Measurements from ENCODE around the gene FGFRL1. TPM values are rescaled to one million over a fixed set of nuclear protein-coding genes. Genes with fewer than 3 reads are reported as not detected.

The FGFRL1 gene
- total and polyA plus RNA-seq, 2 experiments from 2014 or later, result 28.1 to 34.0 TPM

GRCh38 chr4:988726-989721, 22.4 kb upstream of the FGFRL1 start:
- Histone ChIP-seq H3K27me3 (no peaks in the 10 kb centered on the region), H3K4me3 (no peak overlapping the region), H3K27ac (no peak overlapping the region), H3K4me1 (ENCODE audit: insufficient read depth) (peaks cover 29% of the 10 kb centered on the region), H3K79me2 (peaks cover 13% of the 10 kb centered on the region), H3K9me3 (ENCODE audit: low read depth) (no peaks in the 10 kb centered on the region), H2AFZ (no peak overlapping the region), H3K4me2 (no peak overlapping the region), H4K20me1 (ENCODE audit: insufficient read depth, poor library complexity, severe bottlenecking) (no peaks in the 10 kb centered on the region), H3K9me2 (replicated peaks; ENCODE audit: insufficient read depth) (no peaks in the 10 kb centered on the region), H3K36me3 (replicated peaks; ENCODE audit: insufficient read depth, low read depth) (no peaks in the 10 kb centered on the region)
- no peak for DNase-seq (ENCODE audit: low spot score)
- TF ChIP-seq, protein P1, sequence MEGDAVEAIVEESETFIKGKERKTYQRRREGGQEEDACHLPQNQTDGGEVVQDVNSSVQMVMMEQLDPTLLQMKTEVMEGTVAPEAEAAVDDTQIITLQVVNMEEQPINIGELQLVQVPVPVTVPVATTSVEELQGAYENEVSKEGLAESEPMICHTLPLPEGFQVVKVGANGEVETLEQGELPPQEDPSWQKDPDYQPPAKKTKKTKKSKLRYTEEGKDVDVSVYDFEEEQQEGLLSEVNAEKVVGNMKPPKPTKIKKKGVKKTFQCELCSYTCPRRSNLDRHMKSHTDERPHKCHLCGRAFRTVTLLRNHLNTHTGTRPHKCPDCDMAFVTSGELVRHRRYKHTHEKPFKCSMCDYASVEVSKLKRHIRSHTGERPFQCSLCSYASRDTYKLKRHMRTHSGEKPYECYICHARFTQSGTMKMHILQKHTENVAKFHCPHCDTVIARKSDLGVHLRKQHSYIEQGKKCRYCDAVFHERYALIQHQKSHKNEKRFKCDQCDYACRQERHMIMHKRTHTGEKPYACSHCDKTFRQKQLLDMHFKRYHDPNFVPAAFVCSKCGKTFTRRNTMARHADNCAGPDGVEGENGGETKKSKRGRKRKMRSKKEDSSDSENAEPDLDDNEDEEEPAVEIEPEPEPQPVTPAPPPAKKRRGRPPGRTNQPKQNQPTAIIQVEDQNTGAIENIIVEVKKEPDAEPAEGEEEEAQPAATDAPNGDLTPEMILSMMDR (IDR thresholded peaks at IDR 0.05; ENCODE audit: poor library complexity), result no peak
- TF ChIP-seq EZH2phosphoT487 (IDR thresholded peaks at IDR 0.05; ENCODE audit: low read depth, severe bottlenecking, unreplicated experiment) (no peak), EZH2 (IDR thresholded peaks at IDR 0.05; ENCODE audit: borderline replicate concordance) (no peak)
- 94% methylated on average over 58 of the region's 69 CpGs for WGBS (ENCODE audit: low lambda C conversion rate, missing lambda C conversion rate)

DNA sequence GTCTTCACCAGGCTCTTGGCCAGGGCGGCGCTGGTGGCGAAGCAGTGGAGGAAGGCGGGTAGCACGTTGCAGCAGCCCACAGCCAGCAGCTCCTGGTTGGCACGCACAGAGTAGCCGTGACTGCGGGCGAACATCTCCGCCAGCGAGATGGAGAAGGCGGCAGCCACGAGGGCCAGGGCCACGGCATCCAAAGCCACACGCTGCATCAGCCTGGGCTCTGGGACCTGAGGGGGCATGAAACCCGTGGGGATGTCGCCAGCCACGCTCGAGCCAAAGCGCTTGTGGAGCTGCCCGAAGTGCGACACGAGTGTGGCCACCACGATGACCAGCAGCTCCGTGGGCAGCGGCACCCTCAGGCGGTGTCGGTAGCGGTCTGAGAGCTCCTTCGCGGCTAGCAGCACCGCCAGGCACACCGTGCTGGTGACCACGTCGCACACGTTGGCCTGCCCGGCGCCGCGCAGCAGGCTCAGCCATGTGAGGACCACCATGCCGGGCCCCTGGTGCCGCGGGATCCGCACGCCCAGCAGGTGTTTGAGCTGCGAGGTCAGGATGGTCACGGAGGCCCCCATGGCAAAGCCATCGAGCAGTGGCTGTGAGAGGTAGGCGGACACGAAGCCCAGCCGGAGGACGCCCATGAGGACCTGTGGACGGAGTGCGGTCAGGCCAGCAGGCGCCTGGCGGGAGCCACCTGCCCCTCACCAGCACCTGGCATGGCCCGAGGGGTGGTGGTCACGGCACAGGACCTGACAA, 21.5 kb upstream of the FGFRL1 start:
- no peak overlapping the region for H3K4me3 ChIP-seq
- WGBS (ENCODE audit: low lambda C conversion rate, missing lambda C conversion rate), result 97% methylated on average over 57 of the region's 58 CpGs
- TF ChIP-seq EZH2 (IDR thresholded peaks at IDR 0.05; ENCODE audit: borderline replicate concordance) (no peak), EZH2phosphoT487 (IDR thresholded peaks at IDR 0.05; ENCODE audit: low read depth, severe bottlenecking, unreplicated experiment) (no peak)
- TF ChIP-seq, protein P1 (IDR thresholded peaks at IDR 0.05; ENCODE audit: poor library complexity), result no peak

DNA sequence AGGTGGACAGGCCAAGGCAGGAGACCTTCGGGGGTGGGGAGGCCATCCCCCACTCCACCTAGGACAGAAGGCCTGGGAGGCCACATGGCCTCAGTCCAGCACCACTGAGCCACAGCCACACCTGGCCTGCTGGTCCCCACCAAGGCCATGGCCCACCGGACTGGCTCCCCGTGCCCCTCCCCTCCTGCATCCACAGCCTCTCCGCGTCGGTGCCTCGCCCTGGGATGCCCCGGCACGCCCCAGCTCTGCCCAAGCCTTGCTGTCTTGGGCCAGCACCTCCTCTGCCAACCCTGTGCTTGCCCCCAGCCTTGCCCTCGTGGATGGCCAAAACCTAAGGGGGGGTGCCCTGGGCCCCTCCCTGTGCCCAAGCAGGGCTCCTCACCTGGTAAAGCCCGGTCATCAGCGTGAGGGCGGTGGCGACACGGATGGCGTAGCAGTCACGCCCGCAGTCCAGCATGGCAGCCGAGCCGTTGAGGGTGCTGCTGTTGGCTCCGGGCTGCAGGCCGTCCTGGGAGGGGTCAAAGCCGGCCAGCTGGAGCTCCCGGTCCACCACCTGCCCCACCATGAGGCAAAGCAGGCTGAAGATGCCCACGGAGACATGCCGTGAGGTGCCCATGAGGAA, 20.6 kb upstream of the FGFRL1 start:
- no peaks in the 10 kb centered on the region for H3K36me3 ChIP-seq (replicated peaks; ENCODE audit: insufficient read depth, low read depth)
- no peak for DNase-seq (ENCODE audit: low spot score)
- no peak overlapping the region for H3K4me2 ChIP-seq
- 96% methylated on average over 18 of the region's 26 CpGs for WGBS (ENCODE audit: low lambda C conversion rate, missing lambda C conversion rate)
- H3K4me1 ChIP-seq (ENCODE audit: insufficient read depth), result peaks cover 27% of the 10 kb centered on the region
- no peaks in the 10 kb centered on the region for H3K27me3 ChIP-seq
- H3K9me2 ChIP-seq (replicated peaks; ENCODE audit: insufficient read depth), result no peaks in the 10 kb centered on the region
- no peak overlapping the region for H3K27ac ChIP-seq
- TF ChIP-seq EZH2phosphoT487 (IDR thresholded peaks at IDR 0.05; ENCODE audit: low read depth, severe bottlenecking, unreplicated experiment), result no peak
- TF ChIP-seq EZH2 (IDR thresholded peaks at IDR 0.05; ENCODE audit: borderline replicate concordance), result no peak
- TF ChIP-seq, protein P1 (IDR thresholded peaks at IDR 0.05; ENCODE audit: poor library complexity), result no peak
- H2AFZ ChIP-seq, result no peak overlapping the region
- no peak overlapping the region for H3K4me3 ChIP-seq
- H3K9me3 ChIP-seq (ENCODE audit: low read depth), result no peaks in the 10 kb centered on the region
- peaks cover 7% of the 10 kb centered on the region for H3K79me2 ChIP-seq
- H4K20me1 ChIP-seq (ENCODE audit: insufficient read depth, poor library complexity, severe bottlenecking), result no peaks in the 10 kb centered on the region

More for the DNA sequence above, 21.5 kb upstream of the FGFRL1 start:
- Histone ChIP-seq H2AFZ (no peak overlapping the region), H3K9me2 (replicated peaks; ENCODE audit: insufficient read depth) (no peaks in the 10 kb centered on the region), H4K20me1 (ENCODE audit: insufficient read depth, poor library complexity, severe bottlenecking) (no peaks in the 10 kb centered on the region), H3K4me2 (no peak overlapping the region), H3K36me3 (replicated peaks; ENCODE audit: insufficient read depth, low read depth) (no peaks in the 10 kb centered on the region), H3K27ac (no peak overlapping the region), H3K79me2 (peaks cover 8% of the 10 kb centered on the region), H3K27me3 (no peaks in the 10 kb centered on the region), H3K9me3 (ENCODE audit: low read depth) (no peaks in the 10 kb centered on the region), H3K4me1 (ENCODE audit: insufficient read depth) (peaks cover 29% of the 10 kb centered on the region)
- DNase-seq (ENCODE audit: low spot score), result no peak
